ENCODE data around the gene KLHL10.

- no peak for TF ChIP-seq CTCF (IDR thresholded peaks at IDR 0.05; ENCODE audit: low read depth, low read length, poor library complexity, severe bottlenecking)
- no peak for TF ChIP-seq EZH2phosphoT487 (IDR thresholded peaks at IDR 0.05; ENCODE audit: borderline replicate concordance, low read length)
These were observed 44.5 kb upstream of the KLHL10 start for GRCh38 chr17:41792845-41793783.

All from DOHH2 (cell line).